Stimulated activated CD4-positive, alpha-beta T cell treated with anti-CD3 and anti-CD28 coated beads, Interleukin-4, amount 100 ng/mL, for 24 hours (primary cell): ENCODE results near the gene CMTR1.

ENCODE experiments used
- DNase-seq: peaks from one replicate; pipeline ENCODE4 v3.0.0-alpha.2; 2020

Gene CMTR1

DNA sequence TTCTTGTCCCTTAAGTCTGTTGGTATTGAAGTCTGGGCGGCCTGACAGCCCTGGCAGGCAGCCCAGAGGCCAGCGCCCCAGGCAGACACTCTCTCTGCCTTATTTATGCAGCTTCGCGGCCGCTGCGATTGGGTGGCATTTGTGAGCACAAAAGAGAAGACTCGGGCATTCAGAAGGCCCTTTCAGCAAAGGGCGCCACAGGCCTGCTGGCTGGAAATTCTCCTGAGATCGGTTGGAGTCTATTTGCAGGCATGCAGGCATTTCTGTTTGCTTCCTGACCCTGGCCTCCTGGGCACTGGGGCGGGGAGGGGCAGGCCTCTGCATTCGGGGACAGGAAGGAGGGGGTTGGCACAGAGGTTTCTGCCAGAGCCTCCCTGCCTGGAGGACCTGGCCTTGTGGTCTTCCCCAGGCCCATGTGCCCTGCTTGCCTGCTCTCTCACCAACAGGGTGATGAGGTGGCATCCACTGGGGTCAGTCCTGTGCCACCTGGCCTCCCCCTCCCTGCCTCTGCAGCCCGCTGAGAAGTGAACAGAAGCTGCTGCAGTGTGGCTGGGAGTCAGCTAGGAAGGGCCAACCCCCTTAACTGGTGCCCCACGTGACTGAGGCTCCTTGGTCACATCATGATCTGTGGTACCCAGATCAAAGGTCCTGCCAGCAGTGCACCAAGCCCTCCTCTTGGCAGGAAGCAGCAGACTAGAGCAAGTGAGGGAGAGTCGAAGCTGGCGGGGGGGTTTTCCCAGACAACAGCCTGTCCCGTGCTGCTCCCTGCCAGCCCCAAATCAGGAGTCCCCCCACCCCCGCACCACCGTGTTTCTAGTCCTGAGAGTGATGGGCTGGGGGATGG is 83.3 kb downstream of the CMTR1 start:
- DNase-seq, result peak; percentile 92

DNA sequence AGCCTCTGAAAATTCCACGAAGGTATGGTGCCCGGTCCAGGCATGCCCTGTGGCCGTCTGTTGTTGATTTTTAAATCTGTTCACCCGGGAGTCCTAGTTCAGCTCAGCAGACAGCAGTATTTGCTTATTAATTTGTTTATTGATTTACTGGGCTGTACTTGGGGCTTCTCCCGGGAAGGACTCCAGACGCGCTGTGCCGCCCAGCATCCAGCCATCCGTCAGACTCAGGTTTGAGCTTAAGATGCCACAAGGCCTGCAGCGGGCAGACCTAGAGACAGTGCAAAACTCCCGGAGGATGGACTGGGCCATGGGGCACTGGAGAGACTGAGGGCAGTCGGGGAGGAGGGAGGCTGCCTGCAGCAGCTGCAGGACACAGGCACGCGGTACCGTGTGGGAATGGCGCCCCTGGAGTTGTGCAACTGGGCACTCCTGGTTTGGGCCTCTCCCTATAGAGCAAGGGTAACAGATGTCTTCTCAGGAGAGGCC is 83.9 kb downstream of the CMTR1 start:
- DNase-seq, result no peak

- DNase-seq, result peak; percentile 84
Observed at GRCh38 chr6:37517411-37517812, 84.4 kb downstream of the CMTR1 start.

- no peak for DNase-seq
Observed at GRCh38 chr6:37518116-37518515, 85.1 kb downstream of the CMTR1 start.

DNA sequence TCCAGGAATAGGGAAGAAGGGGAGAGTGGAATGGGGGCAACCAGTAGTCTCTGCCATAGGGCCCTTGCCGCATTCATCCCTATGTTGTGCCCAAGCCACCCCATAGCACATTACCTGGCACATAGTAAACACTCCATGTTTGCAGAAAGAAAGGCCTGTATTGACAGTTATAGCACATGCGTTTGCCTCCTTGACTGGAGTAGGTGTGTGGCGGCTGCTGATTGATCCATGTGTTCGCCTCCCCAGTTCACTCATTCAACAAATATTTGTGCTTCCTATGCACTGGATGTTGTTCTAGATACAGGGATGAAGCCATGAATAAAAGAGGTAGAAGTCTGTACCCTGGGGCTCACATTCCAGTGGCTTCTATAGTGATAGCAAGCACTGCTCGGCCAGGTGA is 86.4 kb downstream of the CMTR1 start:
- DNase-seq, result no peak

- DNase-seq, result no peak
Observed at GRCh38 chr6:37520926-37521325, 87.9 kb downstream of the CMTR1 start.

DNA sequence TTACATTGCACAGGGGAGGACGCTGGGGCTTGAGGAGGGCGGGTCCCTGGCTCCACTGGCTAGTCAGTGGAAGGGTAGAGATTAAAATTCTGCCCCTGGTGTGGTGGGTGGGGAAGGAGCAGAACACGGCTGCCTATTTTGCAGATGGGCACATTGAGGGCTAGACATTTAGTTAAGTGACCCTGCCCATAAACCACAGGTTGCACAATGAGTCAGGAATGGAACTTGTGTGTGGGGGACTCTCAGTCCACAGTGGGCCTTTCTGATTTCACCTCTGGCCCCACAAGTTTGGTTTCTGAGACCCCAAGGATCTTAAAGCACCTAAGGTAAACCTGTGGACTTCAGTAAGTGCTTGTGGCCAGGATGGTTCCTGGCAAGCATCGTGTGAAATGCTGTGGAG is 88.7 kb downstream of the CMTR1 start:
- no peak for DNase-seq

DNA sequence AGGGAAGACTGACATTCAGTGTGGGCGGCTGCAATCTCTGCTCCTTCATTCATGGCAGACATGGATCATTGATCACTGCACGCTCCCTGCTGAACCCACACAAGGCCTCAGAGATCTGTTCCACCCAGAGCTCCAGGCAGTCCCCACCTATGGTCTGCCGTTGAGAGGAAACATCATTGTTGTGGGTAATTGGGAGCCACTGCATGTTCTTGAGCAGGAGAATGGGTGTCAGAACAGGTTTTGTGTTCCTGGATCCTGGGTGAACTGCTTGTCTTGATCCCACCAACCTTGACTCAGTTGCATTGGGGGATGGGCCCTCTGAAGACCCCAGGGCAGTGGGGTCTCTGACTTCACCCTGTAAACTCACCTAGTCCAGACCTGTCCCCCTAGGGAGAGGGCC is 89.8 kb downstream of the CMTR1 start:
- no peak for DNase-seq

DNA sequence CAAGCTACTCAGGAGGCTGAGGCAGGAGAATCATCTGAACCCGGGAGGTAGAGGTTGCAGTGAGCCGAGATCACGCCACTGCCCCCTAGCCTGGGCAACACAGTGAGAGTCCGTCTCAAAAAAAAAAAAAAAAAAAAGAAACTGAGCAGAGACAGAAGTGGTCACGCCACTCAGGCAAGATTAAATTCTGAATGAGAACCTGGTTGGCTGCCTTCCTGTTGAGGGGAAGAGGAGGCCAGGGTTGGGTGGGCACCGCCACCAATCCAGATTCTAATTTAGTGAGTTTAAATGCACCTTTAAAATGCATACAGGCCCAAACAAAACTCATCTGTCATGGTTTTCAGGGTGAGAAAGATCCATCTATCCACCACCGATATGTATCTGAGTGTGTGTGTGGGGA is 90.4 kb downstream of the CMTR1 start:
- no peak for DNase-seq

DNA sequence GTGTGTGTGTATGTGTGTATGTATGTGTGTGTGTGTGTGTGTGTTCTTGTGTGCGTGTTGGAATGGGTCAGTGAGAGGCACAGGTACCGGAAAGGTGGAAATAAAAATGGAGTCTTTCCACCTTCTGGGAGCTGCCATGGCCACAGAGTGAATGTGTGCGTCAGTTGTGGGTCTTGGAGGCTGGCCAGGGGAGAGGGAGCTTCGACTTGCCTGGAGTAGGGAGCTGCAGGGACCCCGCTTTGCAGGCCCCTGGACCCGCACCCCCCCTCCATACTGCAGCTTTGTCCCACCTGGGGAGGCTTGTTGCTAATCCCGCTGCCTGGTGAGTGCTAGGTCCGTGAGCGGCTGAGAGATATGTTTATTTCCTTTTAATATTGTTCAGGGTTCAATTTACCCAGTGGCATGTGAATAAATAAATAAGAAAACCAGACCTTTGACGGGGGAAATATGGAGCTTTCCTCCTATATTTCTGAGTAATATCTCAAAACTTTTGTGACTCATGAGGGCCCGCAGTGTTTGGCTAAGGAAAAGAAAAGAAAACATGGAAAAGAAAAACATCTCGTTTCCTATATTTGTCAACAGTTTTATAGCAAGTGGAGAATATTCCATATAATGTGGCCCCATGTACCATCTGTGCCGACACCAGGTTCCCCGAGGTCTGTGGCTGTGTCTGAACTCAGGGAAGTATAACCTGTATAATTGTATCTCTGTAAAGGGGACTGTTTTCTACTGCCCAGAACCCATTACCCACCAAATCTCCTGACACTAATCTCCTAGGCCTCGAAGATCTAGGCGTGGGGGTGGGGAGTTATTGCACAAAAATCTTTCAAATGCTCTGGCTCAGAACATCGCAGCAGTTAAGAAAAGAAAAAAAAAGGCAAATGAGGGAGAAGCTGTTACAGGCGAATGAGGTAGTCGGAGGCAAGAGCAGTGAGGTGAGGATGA is 91.3 kb downstream of the CMTR1 start:
- DNase-seq, result no peak

DNA sequence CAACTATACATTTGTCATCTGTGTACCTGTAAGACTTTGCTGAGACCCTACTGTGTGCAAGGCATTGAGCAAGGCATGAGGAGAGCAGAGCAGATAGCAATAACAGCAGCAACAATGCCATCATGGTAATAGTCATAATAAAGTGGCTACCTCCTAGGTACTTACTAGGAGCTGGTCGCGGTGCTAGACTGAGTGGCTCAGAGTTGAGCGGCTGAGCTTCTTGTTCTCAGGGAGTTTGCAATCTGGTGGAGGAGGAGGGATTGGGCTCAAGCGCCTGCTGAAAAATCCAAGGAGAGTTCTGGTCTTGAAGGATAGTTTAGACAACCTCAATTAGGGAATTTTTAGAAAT is 91.9 kb downstream of the CMTR1 start:
- no peak for DNase-seq

DNA sequence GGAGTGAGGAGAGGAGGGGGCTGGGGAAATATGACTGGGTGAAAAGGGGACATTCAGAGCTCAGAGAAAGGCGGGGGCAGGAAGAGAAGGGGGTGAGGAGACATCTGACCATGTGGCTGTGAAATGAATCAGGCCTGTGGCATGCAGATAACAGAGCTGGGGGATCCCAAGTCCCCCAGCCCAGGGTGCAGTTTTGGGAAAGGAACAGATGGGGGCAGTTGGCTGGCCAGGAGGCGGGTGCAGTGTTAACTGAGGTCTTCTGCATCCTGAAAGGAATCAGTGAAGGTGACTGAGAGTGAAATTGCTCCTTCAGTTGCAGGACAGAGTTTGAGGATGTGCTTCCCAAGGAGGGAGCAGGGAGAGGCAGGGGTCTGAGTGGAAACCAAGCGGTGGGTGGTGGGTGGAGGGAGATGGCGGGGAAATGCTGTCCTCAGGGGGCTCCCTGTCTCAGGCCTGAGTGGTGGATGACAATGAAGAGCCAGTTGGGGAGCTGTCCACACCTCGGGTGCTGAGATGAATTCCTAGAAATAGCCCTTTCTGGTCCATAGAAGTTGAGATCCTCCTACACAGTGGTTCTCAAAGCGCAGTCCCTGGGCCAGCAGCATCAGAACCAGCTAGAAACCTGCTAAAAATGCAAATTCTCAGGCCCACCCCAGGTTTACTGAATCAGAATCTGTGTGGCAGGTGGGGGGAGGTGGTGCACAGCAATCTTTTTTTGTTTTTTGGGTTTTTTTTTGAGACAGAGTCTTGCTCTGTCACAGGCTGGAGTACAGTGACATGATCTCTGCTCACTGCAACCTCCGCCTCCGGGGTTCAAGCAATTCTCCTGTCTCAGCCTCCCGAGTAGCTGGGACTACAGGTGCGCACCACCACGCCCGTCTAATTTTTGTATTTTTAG is 92.7 kb downstream of the CMTR1 start:
- no peak for DNase-seq

DNA sequence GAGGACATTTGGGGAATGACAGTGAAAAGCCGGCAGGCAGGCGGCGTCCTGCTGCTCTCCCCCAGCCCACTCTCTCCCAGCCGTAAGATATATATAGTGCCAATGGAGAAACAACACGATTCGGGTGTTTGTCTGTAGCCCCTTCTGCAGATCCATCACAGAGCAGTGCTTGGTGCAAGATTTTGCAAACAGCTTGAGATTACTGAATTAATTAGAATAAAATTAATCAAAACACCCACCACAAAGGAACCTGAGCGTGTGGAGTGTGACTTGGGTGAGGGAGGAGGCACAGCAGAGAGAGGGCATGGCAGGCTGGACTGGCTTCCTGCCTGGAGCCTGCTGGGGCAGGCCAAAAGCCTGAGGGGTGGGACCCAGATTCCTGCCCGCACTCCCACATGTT is 95.5 kb downstream of the CMTR1 start:
- no peak for DNase-seq

GRCh38 chr6:37530297-37530696 is 97.3 kb downstream of the CMTR1 start:
- DNase-seq, result no peak

DNA sequence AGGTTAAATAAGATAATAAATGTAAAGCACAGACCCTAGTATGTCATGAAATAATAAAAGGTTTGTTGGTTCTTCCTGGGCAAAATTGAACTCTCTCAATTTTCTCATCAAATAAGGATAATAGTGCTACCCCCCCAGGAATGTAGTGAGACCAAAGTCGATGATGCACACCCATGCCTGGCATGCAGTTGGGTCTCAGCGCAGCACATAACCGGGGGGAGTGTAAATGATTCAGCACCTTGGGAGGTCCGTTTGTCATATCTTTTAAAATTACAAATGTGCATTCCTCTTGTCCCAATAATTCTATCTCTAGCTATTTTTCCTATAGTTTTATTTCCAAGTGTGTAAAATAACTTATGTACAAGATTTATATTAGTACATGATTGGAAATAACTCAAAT is 98.0 kb downstream of the CMTR1 start:
- DNase-seq, result no peak
